ENCODE results near the gene ALDOB.

The ALDOB gene

GRCh38 chr9:101419863-101420262 lies 15.7 kb downstream of the ALDOB start:
- H3K4me3 ChIP-seq (replicated peaks; ENCODE audit: low read depth, low read length), result no peak overlapping the region
- TF ChIP-seq CTCF (IDR thresholded peaks at IDR 0.05; ENCODE audit: low read depth, low read length, missing control alignments), result no peak
- DNase-seq (ENCODE audit: extremely low read depth, low read depth), result no peak

- TF ChIP-seq CTCF (IDR thresholded peaks at IDR 0.05; ENCODE audit: low read depth, low read length, missing control alignments), result no peak
- DNase-seq (ENCODE audit: extremely low read depth, low read depth), result no peak
- no peak overlapping the region for H3K4me3 ChIP-seq (replicated peaks; ENCODE audit: low read depth, low read length)
These were observed 16.8 kb downstream of the ALDOB start for GRCh38 chr9:101418518-101419430.

- no peak for TF ChIP-seq CTCF (IDR thresholded peaks at IDR 0.05; ENCODE audit: low read depth, low read length, missing control alignments)
- DNase-seq (ENCODE audit: extremely low read depth, low read depth), result no peak
- H3K4me3 ChIP-seq (replicated peaks; ENCODE audit: low read depth, low read length), result no peak overlapping the region
These were observed 17.6 kb downstream of the ALDOB start for GRCh38 chr9:101417977-101418376.

GRCh38 chr9:101417389-101417788 lies 18.2 kb downstream of the ALDOB start:
- TF ChIP-seq CTCF (IDR thresholded peaks at IDR 0.05; ENCODE audit: low read depth, low read length, missing control alignments), result no peak
- DNase-seq (ENCODE audit: extremely low read depth, low read depth), result no peak
- no peak overlapping the region for H3K4me3 ChIP-seq (replicated peaks; ENCODE audit: low read depth, low read length)

- TF ChIP-seq CTCF (IDR thresholded peaks at IDR 0.05; ENCODE audit: low read depth, low read length, missing control alignments), result no peak
- no peak overlapping the region for H3K4me3 ChIP-seq (replicated peaks; ENCODE audit: low read depth, low read length)
- no peak for DNase-seq (ENCODE audit: extremely low read depth, low read depth)
These were observed 20.0 kb downstream of the ALDOB start for GRCh38 chr9:101415578-101415977.

GRCh38 chr9:101414839-101415238 lies 20.7 kb downstream of the ALDOB start:
- H3K4me3 ChIP-seq (replicated peaks; ENCODE audit: low read depth, low read length), result no peak overlapping the region
- TF ChIP-seq CTCF (IDR thresholded peaks at IDR 0.05; ENCODE audit: low read depth, low read length, missing control alignments), result no peak
- DNase-seq (ENCODE audit: extremely low read depth, low read depth), result no peak

Data from HFF-Myc (cell line).